Panc1 (cell line): ENCODE results near the gene KRTAP20-1. TPM values are rescaled to one million over a fixed set of nuclear protein-coding genes. Genes with fewer than 3 reads are reported as not detected.

ENCODE experiments used
- ATAC-seq: fragments of 200-7000 bp; cut with Tn5 transposase; 2 replicates; pipeline ENCODE4 v1.9.1; 2020; ENCODE audit warnings: mild to moderate bottlenecking, moderate library complexity
- BruUV-seq: library from RNA; stranded (reverse); fragments of 400-500 nt; replicated peaks from 2 replicates; lab custom pipeline; 2021; lab: Mats Ljungman, UMichigan
- CTCF ChIA-PET: fragments of 300-600 bp; sonication (Branson Sonifier 250); formaldehyde crosslinking; loops from one replicate; lab custom pipeline; 2022; ENCODE audit warnings: antibody characterized with exemption; lab: Charles Lee
- POLR2A ChIA-PET: fragments of 300-600 bp; sonication (Branson Sonifier 250); formaldehyde crosslinking; loops from one replicate; lab custom pipeline; 2022; ENCODE audit warnings: antibody characterized with exemption; lab: Charles Lee
- DNase-seq: peaks from one replicate; pipeline ENCODE4 v3.0.0-alpha.2; 2010; ENCODE audit warnings: low read depth, low spot score
- H3K27ac ChIP-seq: 2 replicates; pipeline ENCODE4 v1.5.1; 2011; ENCODE audit warnings: mild to moderate bottlenecking, low read length, inconsistent platforms
- H3K27me3 ChIP-seq: fragments of 200-500 bp; sonication (Bioruptor generic); 2 replicates; pipeline ENCODE4 v1.6.0; 2014; ENCODE audit warnings: low read length, inconsistent platforms; ENCODE audit not compliant: control insufficient read depth, insufficient read depth
- H3K36me3 ChIP-seq: fragments of 200-500 bp; sonication (Bioruptor generic); 2 replicates; pipeline ENCODE4 v1.5.1; 2014; ENCODE audit warnings: inconsistent platforms, mild to moderate bottlenecking, low read length, moderate library complexity; ENCODE audit not compliant: control insufficient read depth, insufficient read depth
- H3K4me1 ChIP-seq: 2 replicates; pipeline ENCODE4 v1.5.1; 2011; ENCODE audit warnings: inconsistent platforms, mild to moderate bottlenecking, low read length, moderate library complexity; ENCODE audit not compliant: control insufficient read depth, insufficient read depth
- H3K4me3 ChIP-seq, 2 experiments: 2 replicates each; pipeline ENCODE4 v1.5.1; 2011 to 2012; ENCODE audit warnings: low read depth in 2 of 2, low read length in 2 of 2, mild to moderate bottlenecking in 2 of 2, inconsistent platforms in 1 of 2, moderate library complexity in 1 of 2
- H3K9me3 ChIP-seq: fragments of 200-500 bp; sonication (Bioruptor generic); 2 replicates; pipeline ENCODE4 v1.5.1; 2014; ENCODE audit warnings: low read depth, mild to moderate bottlenecking, inconsistent platforms, low read length, moderate library complexity; ENCODE audit not compliant: control insufficient read depth, insufficient read depth
- POLR2AphosphoS5 ChIP-seq: IDR thresholded peaks from 2 replicates; pipeline ENCODE4 v1.6.1; 2012; ENCODE audit warnings: mild to moderate bottlenecking, low read depth, low read length, moderate library complexity
- SIN3A ChIP-seq: IDR thresholded peaks from 2 replicates; pipeline ENCODE4 v1.6.1; 2012; ENCODE audit warnings: low read depth, mild to moderate bottlenecking, low read length, moderate library complexity, borderline replicate concordance; ENCODE audit not compliant: insufficient read depth
- TCF7L2 ChIP-seq: IDR thresholded peaks from 2 replicates; pipeline ENCODE4 v1.6.1; 2011; ENCODE audit warnings: mild to moderate bottlenecking, low read depth, low read length, inconsistent platforms
- in situ Hi-C: cut with HindIII; loops from 2 replicates; pipeline ENCODE4 v1.10.0; 2016; ENCODE audit warnings: low sequenced_read_pairs, low pct_unique_long_range_greater_than_20kb
- intact Hi-C: fragments of 100-400 bp; cut with micrococcal nuclease; formaldehyde crosslinking; loops from one replicate; pipeline ENCODE4 v1.10.0; 2022; ENCODE audit not compliant: unreplicated experiment
- total RNA-seq: library from RNA; stranded (reverse); gene quantifications from one replicate; pipeline ENCODE4 v1.2.1, GENCODE V29; 2021; ENCODE audit not compliant: unreplicated experiment
- TF ChIP-seq, protein P1 (sequence below): fragments of 450-650 bp; IDR thresholded peaks from 2 replicates; pipeline ENCODE4 v1.5.1; 2017; ENCODE audit warnings: mild to moderate bottlenecking
- TF ChIP-seq, protein P2 (sequence below), 2 experiments: IDR thresholded peaks; 2 replicates each; pipeline ENCODE4 v1.6.1; 2011 to 2012; ENCODE audit warnings: low read depth in 2 of 2, control low read depth in 1 of 2, low read length in 1 of 2, mild to moderate bottlenecking in 1 of 2, moderate library complexity in 1 of 2; ENCODE audit not compliant: insufficient read depth in 1 of 2

The KRTAP20-1 gene
- total RNA-seq, 1 experiment from 2014 or later: not detected

GRCh38 chr21:30652891-30653290 lies 36.7 kb downstream of the KRTAP20-1 start:
- BruUV-seq: no TSS peak
- in situ Hi-C loops (no loop called here), intact Hi-C loops (no loop called here)
- no peaks in the 10 kb centered on the region for H3K9me3 ChIP-seq
- H3K4me3 ChIP-seq: no peak overlapping the region
- CTCF ChIA-PET: no interaction called here
- no peaks in the 10 kb centered on the region for H3K27me3 ChIP-seq
- TF ChIP-seq TCF7L2 (no peak), POLR2AphosphoS5 (no peak), SIN3A (no peak)
- TF ChIP-seq, protein P1, sequence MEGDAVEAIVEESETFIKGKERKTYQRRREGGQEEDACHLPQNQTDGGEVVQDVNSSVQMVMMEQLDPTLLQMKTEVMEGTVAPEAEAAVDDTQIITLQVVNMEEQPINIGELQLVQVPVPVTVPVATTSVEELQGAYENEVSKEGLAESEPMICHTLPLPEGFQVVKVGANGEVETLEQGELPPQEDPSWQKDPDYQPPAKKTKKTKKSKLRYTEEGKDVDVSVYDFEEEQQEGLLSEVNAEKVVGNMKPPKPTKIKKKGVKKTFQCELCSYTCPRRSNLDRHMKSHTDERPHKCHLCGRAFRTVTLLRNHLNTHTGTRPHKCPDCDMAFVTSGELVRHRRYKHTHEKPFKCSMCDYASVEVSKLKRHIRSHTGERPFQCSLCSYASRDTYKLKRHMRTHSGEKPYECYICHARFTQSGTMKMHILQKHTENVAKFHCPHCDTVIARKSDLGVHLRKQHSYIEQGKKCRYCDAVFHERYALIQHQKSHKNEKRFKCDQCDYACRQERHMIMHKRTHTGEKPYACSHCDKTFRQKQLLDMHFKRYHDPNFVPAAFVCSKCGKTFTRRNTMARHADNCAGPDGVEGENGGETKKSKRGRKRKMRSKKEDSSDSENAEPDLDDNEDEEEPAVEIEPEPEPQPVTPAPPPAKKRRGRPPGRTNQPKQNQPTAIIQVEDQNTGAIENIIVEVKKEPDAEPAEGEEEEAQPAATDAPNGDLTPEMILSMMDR: no peak
- TF ChIP-seq, protein P2, sequence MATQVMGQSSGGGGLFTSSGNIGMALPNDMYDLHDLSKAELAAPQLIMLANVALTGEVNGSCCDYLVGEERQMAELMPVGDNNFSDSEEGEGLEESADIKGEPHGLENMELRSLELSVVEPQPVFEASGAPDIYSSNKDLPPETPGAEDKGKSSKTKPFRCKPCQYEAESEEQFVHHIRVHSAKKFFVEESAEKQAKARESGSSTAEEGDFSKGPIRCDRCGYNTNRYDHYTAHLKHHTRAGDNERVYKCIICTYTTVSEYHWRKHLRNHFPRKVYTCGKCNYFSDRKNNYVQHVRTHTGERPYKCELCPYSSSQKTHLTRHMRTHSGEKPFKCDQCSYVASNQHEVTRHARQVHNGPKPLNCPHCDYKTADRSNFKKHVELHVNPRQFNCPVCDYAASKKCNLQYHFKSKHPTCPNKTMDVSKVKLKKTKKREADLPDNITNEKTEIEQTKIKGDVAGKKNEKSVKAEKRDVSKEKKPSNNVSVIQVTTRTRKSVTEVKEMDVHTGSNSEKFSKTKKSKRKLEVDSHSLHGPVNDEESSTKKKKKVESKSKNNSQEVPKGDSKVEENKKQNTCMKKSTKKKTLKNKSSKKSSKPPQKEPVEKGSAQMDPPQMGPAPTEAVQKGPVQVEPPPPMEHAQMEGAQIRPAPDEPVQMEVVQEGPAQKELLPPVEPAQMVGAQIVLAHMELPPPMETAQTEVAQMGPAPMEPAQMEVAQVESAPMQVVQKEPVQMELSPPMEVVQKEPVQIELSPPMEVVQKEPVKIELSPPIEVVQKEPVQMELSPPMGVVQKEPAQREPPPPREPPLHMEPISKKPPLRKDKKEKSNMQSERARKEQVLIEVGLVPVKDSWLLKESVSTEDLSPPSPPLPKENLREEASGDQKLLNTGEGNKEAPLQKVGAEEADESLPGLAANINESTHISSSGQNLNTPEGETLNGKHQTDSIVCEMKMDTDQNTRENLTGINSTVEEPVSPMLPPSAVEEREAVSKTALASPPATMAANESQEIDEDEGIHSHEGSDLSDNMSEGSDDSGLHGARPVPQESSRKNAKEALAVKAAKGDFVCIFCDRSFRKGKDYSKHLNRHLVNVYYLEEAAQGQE (IDR thresholded peaks at IDR 0.05; ENCODE audit: insufficient read depth in 1 of 2, low read depth in 2 of 2, low read length in 1 of 2): no peak
- H3K36me3 ChIP-seq: no peaks in the 10 kb centered on the region
- ATAC-seq (no peak), DNase-seq (no peak)
- POLR2A ChIA-PET: no interaction called here
- H3K27ac ChIP-seq: no peak overlapping the region
- no peaks in the 10 kb centered on the region for H3K4me1 ChIP-seq

Other genes starting within 250 kb of the KRTAP20-1 start
- not detected for gene KRTAP13-2, start 244.2 kb upstream of the KRTAP20-1 start, total RNA-seq
- not detected for gene KRTAP13-1, start 220.4 kb upstream of the KRTAP20-1 start, total RNA-seq
- not detected for gene KRTAP13-3, start 190.5 kb upstream of the KRTAP20-1 start, total RNA-seq
- gene KRTAP13-4, start 186.2 kb upstream of the KRTAP20-1 start, total RNA-seq: not detected
- not detected for gene KRTAP15-1, start 176.2 kb upstream of the KRTAP20-1 start, total RNA-seq
- gene KRTAP19-1, start 136.1 kb upstream of the KRTAP20-1 start, total RNA-seq: not detected
- gene KRTAP19-2, start 129.0 kb upstream of the KRTAP20-1 start, total RNA-seq: not detected
- gene KRTAP19-3, start 124.4 kb upstream of the KRTAP20-1 start, total RNA-seq: not detected
- not detected for gene KRTAP19-4, start 119.3 kb upstream of the KRTAP20-1 start, total RNA-seq
- gene KRTAP19-5, start 114.3 kb upstream of the KRTAP20-1 start, total RNA-seq: not detected
- gene KRTAP19-6, start 74.6 kb upstream of the KRTAP20-1 start, total RNA-seq: not detected
- gene KRTAP19-7, start 55.1 kb upstream of the KRTAP20-1 start, total RNA-seq: not detected
- not detected for gene KRTAP22-2, start 26.0 kb upstream of the KRTAP20-1 start, total RNA-seq
- not detected for gene KRTAP6-3, start 24.0 kb upstream of the KRTAP20-1 start, total RNA-seq
- gene KRTAP6-2, start 17.5 kb upstream of the KRTAP20-1 start, total RNA-seq: not detected
- not detected for gene KRTAP22-1, start 15.3 kb upstream of the KRTAP20-1 start, total RNA-seq
- not detected for gene KRTAP6-1, start 2.5 kb upstream of the KRTAP20-1 start, total RNA-seq
- not detected for gene KRTAP20-4, start 4.2 kb downstream of the KRTAP20-1 start, total RNA-seq
- gene KRTAP20-2, start 18.8 kb downstream of the KRTAP20-1 start, total RNA-seq: not detected
- gene KRTAP20-3, start 26.4 kb downstream of the KRTAP20-1 start, total RNA-seq: not detected
- not detected for gene KRTAP21-3, start 102.4 kb downstream of the KRTAP20-1 start, total RNA-seq
- not detected for gene KRTAP21-2, start 130.8 kb downstream of the KRTAP20-1 start, total RNA-seq
- not detected for gene KRTAP21-1, start 139.0 kb downstream of the KRTAP20-1 start, total RNA-seq
- gene KRTAP8-1, start 196.8 kb downstream of the KRTAP20-1 start, total RNA-seq: not detected
- not detected for gene KRTAP7-1, start 213.3 kb downstream of the KRTAP20-1 start, total RNA-seq